HFF-Myc (cell line): ENCODE results near the gene LRCH1.
A peak's percentile ranks its signal among the peaks of the same experiment; 100 is the strongest.

Source experiments
- DNase-seq: peaks from one replicate; pipeline ENCODE4 v3.0.0-alpha.2; 2011; ENCODE audit warnings: low read depth; ENCODE audit errors: extremely low read depth
- H3K4me3 ChIP-seq: replicated peaks from 2 replicates; pipeline ENCODE4 v1.5.1; 2011; ENCODE audit warnings: low read depth, mild to moderate bottlenecking, control low read depth, low read length
- TF ChIP-seq, protein P1 (sequence below): IDR thresholded peaks from 2 replicates; pipeline ENCODE4 v1.5.1; 2012; ENCODE audit warnings: mild to moderate bottlenecking, low read depth, low read length, control low read depth; ENCODE audit errors: missing control alignments

Gene LRCH1

DNA sequence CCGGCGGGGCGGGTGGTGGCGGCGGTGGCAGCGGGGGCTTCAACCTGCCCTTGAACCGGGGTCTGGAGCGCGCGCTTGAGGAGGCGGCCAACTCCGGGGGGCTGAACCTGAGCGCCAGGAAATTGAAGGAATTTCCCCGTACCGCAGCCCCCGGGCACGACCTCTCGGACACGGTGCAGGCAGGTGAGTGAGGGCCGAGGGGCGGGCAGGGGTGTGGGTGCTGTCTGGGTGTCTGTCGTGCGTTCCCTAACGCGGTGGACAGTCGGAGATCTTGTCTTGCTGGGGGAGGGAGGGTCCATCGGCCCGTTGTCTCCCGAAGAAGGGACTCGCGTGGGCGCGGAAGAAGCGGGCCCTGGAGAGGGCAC is 533 bp downstream of the LRCH1 start:
- H3K4me3 ChIP-seq = peak overlapping the region; percentile 88
- DNase-seq = no peak
- TF ChIP-seq, protein P1, sequence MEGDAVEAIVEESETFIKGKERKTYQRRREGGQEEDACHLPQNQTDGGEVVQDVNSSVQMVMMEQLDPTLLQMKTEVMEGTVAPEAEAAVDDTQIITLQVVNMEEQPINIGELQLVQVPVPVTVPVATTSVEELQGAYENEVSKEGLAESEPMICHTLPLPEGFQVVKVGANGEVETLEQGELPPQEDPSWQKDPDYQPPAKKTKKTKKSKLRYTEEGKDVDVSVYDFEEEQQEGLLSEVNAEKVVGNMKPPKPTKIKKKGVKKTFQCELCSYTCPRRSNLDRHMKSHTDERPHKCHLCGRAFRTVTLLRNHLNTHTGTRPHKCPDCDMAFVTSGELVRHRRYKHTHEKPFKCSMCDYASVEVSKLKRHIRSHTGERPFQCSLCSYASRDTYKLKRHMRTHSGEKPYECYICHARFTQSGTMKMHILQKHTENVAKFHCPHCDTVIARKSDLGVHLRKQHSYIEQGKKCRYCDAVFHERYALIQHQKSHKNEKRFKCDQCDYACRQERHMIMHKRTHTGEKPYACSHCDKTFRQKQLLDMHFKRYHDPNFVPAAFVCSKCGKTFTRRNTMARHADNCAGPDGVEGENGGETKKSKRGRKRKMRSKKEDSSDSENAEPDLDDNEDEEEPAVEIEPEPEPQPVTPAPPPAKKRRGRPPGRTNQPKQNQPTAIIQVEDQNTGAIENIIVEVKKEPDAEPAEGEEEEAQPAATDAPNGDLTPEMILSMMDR = no peak

DNA sequence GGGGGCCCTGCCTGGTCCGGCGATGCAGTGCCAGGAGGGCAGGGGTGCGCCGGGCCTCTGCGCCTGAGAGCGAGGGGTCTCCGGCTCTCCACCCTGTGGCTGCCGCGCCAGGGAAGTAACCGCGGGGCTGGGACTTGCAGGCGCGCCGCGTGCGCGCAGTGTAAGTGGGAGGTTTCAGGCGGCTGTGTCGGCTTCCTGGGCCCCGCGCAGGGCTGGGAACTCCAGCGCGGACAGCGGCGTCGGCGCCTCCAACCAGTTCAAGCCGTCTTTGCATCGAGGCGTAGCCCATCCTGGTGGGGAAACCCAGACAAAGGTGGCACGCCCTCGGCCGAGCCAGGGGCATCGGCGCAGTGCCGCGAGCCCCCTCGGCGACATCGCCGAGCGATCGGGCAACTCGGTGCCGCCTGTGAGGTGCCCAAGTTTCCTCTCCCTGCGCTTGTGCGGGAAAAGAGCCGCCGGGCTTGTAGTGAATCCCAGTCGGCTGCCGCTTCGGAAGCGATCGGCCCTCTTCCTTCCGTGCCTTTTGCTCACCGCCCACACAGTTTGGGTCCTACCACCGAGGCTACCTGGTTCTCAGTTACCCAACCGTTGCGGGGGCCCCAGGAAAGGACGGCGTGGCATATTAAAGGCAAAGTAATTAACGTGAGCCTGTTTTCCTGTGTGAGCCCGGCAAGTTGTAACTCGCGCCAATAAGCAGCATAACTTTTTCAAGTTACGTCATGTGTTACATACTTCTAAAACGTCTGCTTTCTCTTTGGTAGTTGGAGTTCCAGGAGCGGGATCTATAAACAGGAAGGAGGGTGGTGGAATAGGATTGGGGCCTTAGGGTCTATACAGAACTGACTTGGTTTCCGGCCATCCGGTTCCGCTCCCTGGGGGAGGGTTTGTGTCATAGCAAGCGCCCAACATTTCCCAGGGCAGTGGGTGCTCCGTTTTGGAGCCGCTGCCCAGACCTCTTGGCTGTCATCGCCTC is 1.2 kb downstream of the LRCH1 start:
- DNase-seq = peak; percentile 61
- H3K4me3 ChIP-seq = peak overlapping the region; percentile 88
- TF ChIP-seq, protein P1 = peak; percentile 16

DNA sequence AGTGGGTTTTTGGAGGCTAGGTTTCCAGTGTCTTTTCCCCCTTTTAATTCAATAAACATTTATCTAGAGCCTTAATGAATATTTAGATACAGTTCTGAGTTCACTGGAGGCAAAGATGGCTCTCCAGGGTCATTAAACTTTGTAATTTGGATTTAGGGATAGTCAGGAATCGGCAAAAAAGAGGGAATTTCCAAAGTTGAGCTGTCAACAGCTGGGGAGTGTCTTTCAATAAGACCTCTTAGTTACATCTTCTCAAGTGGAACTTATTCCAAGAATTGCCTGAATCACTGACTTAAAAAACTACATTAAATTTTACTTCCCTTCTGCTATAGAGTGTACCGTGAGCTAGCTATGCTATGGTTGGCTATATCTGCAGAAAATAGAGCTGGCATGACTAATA is 2.0 kb downstream of the LRCH1 start:
- no peak for DNase-seq
- peak overlapping the region; percentile 88 for H3K4me3 ChIP-seq
- TF ChIP-seq, protein P1 = no peak

DNA sequence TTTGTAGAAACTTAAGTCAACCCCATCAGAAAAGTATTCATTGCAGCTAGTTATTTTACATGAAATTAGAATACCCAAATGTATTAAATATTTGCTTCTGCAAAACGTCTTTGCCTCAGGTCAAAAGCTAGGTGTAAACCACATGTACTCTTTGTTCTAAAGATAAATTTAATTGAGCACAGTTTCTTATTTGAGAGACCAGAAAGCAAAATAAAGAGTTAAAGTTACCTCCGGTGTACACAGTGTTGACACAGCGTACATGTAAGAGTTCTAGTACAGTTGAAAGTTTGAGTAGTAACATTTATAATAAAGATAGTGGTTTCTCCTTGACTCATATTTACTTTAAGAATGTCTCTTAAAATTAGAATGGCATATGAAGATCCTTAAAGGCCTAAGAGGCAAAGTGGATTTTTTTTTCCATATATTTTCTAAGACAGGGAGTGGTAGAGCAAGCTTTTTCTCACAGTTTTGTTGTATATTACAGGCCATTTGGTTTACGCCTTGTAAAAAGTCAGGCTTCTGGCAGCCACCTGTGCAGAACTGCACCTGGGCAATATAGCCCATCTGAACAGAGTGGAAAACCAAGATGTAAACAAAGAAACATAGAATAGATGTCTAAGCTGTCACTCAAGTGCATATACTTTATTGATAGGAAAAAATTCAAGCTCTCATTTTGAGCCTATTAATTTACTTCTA is 2.9 kb downstream of the LRCH1 start:
- no peak for DNase-seq
- H3K4me3 ChIP-seq = no peak overlapping the region; the same call in 1 of the 2 replicates
- TF ChIP-seq, protein P1 = no peak

DNA sequence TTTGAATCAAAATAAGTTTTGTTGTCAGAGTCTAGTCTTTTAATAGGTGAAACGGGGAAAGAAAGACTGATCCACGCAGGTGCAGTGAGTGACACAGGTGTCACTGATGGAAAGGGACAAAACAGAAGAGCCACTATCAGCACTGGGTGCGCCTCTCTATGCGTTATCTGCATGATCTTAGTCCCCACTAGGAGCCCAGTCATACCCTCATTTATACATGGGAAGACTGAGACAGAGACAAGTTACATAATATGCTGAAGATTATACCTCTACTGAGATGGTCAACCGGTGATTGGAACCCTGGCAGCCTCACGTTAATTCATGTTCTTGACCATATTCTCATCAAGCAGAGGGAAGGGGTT is 3.4 kb downstream of the LRCH1 start:
- TF ChIP-seq, protein P1 = no peak
- no peak for DNase-seq
- no peak overlapping the region for H3K4me3 ChIP-seq

DNA sequence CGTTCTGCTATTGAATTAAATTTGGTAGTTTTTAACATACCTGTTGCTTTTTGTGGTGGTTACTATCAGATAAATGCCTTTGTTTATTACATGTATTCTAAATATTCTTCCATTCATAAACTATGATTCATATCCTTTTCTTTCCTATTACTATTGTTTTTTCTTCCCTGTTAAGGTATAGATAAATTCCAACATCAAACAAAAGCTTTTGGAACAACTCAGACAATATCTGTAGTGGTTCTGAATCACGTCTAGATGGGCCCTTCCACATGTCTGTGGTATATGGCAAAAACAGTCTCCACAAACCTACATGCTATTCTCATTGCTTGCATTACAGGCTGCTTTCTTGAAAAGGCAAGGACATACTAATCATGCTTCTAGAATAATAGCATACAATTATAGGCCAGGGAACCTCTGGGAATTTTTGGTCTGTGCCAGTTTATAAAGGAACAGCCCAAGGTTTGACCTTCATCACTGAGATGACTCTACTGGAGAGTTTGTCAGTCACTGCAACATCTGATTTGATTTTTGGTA is 6.4 kb downstream of the LRCH1 start:
- no peak overlapping the region for H3K4me3 ChIP-seq
- TF ChIP-seq, protein P1 = no peak
- no peak for DNase-seq
